Esophagus squamous epithelium (tissue), 5 donors: ENCODE measurements around the gene ZBTB17. TPM values are rescaled to one million over a fixed set of nuclear protein-coding genes. Genes with fewer than 3 reads are reported as not detected.

Source experiments
- DNase-seq: peaks from one replicate; lab custom pipeline; 2025; lab: John Stamatoyannopoulos, UW
- H3K27ac ChIP-seq, 4 donors: fragments of 200-600 bp; sonication (generic); one replicate each; pipeline ENCODE4 v1.5.1; 2016 to 2019; ENCODE audit warnings: mild to moderate bottlenecking in 1 of 4
- H3K27me3 ChIP-seq, 4 donors: fragments of 200-600 bp; sonication (generic); 1 replicate in 3 of 4; 2 replicates in 1 of 4; pipeline versions ENCODE4 v1.5.1 to v1.6.0; 2017 to 2021; ENCODE audit warnings: antibody characterized with exemption in 1 of 4
- H3K36me3 ChIP-seq, 3 donors: fragments of 200-600 bp; sonication (generic); one replicate each; pipeline ENCODE4 v1.5.1; 2016 to 2019
- H3K4me1 ChIP-seq, 3 donors: fragments of 200-600 bp; sonication (generic); one replicate each; pipeline ENCODE4 v1.5.1; 2017 to 2019
- H3K4me3 ChIP-seq, 4 donors: fragments of 200-600 bp; sonication (generic); 1 replicate in 3 of 4; 2 replicates in 1 of 4; pipeline ENCODE4 v1.5.1; 2016 to 2019; ENCODE audit warnings: mild to moderate bottlenecking in 2 of 4, moderate library complexity in 1 of 4
- H3K9me3 ChIP-seq, 3 donors: fragments of 200-600 bp; sonication (generic); one replicate each; pipeline ENCODE4 v1.5.1; 2016 to 2019
- CTCF ChIP-seq, 6 experiments: fragments of 450-650 bp in 4 of 6; fragments of 200-600 bp in 2 of 6; sonication (generic) in 2 of 6; IDR thresholded peaks; one replicate each; pipeline ENCODE4 v1.5.1; 2016 to 2019; ENCODE audit warnings: antibody characterized with exemption in 6 of 6, mild to moderate bottlenecking in 4 of 6, moderate library complexity in 4 of 6
- POLR2A ChIP-seq, 4 donors: fragments of 450-650 bp; IDR thresholded peaks; one replicate each; pipeline ENCODE4 v1.6.1; 2017; ENCODE audit warnings: antibody characterized with exemption in 4 of 4, mild to moderate bottlenecking in 4 of 4, moderate library complexity in 3 of 4
- WGBS, 2 donors: methylation state at CpG; one replicate each; pipeline ENCODE4 v1.1.5; 2018; 5-methylcytosine and 5-hydroxymethylcytosine counted together
- intact Hi-C: fragments of 100-400 bp; cut with DNase I; formaldehyde crosslinking; loops from one replicate; pipeline ENCODE4 v1.15.0; 2022
- total RNA-seq, 4 donors: library from RNA; depleted of rRNA; stranded (reverse); fragments of >200 nt; gene quantifications; one replicate each; pipeline ENCODE4 v1.1.0, GENCODE V29; 2016
- donor health status: DM: yes; HTN: yes; CAD: no.

Gene ZBTB17
- total RNA-seq, 4 donors from 2014 or later: 19.1 to 33.1 (median 26.8) TPM

- DNase-seq: no peak
- peak in 2 of 4 donors; percentile 40 to 45 for TF ChIP-seq POLR2A (IDR thresholded peaks at IDR 0.05)
- TF ChIP-seq CTCF (IDR thresholded peaks at IDR 0.05): no peak
- H3K9me3 ChIP-seq: no peaks in the 10 kb centered on the region
- H3K27me3 ChIP-seq: peaks cover 0 to 7% (median 0%) of the 10 kb centered on the region in 4 donors
- H3K36me3 ChIP-seq: no peaks in the 10 kb centered on the region
- peaks cover 24 to 78% (median 37%) of the 10 kb centered on the region in 3 donors for H3K4me1 ChIP-seq
- WGBS, 2 donors: 54 to 55% methylated on average over 17 to 21 of the region's 37 CpGs
- intact Hi-C loops: no loop called here
- H3K27ac ChIP-seq: peak within 1 kb of the TSS; percentile 67 to 91 (median 84)
- peak within 1 kb of the TSS; percentile 4 to 60 (median 34) for H3K4me3 ChIP-seq
Measured at GRCh38 chr1:16017461-16018303, 41.8 kb upstream of the ZBTB17 start, which contains the start of gene HSPB7. HSPB7 (minus strand) TSS chr1:16018043; CDS start chr1:16017963, 80 bp downstream.

GRCh38 chr1:16017076-16017460 is 41.2 kb upstream of the ZBTB17 start:
- intact Hi-C loops: no loop called here

GRCh38 chr1:16015960-16016901 is 40.3 kb upstream of the ZBTB17 start:
- H3K27ac ChIP-seq: peak overlapping the region; percentile 67 to 91 (median 84)
- intact Hi-C loops: no loop called here
- H3K4me1 ChIP-seq: peaks cover 28 to 84% (median 43%) of the 10 kb centered on the region in 3 donors
- WGBS, 2 donors: 45 to 73% methylated on average over 5 to 10 of the region's 23 CpGs
- no peaks in the 10 kb centered on the region for H3K9me3 ChIP-seq
- no peak for DNase-seq
- H3K36me3 ChIP-seq: no peaks in the 10 kb centered on the region
- TF ChIP-seq POLR2A (IDR thresholded peaks at IDR 0.05) (no peak), CTCF (IDR thresholded peaks at IDR 0.05) (no peak)
- no peaks in the 10 kb centered on the region for H3K27me3 ChIP-seq
- H3K4me3 ChIP-seq: peak overlapping the region in 3 of 4 donors; percentile 31 to 60 (median 37)

More at GRCh38 chr1:16017076-16017460, 41.2 kb upstream of the ZBTB17 start:
- Histone ChIP-seq H3K27ac (peak overlapping the region; percentile 67 to 91 (median 84)), H3K4me3 (peak overlapping the region; percentile 4 to 60 (median 34)), H3K27me3 (peaks cover 0 to 6% (median 0%) of the 10 kb centered on the region in 4 donors), H3K36me3 (no peaks in the 10 kb centered on the region), H3K9me3 (no peaks in the 10 kb centered on the region), H3K4me1 (peaks cover 28 to 84% (median 43%) of the 10 kb centered on the region in 3 donors)
- WGBS, 2 donors: 86 to 100% methylated on average over 1 to 9 of the region's 10 CpGs
- no peak for TF ChIP-seq CTCF (IDR thresholded peaks at IDR 0.05)
- no peak for TF ChIP-seq POLR2A (IDR thresholded peaks at IDR 0.05)
- no peak for DNase-seq

- H3K4me1 ChIP-seq: peaks cover 28 to 84% (median 43%) of the 10 kb centered on the region in 3 donors
- peak overlapping the region; percentile 67 to 91 (median 84) for H3K27ac ChIP-seq
- intact Hi-C loops: no loop called here
- H3K27me3 ChIP-seq: no peaks in the 10 kb centered on the region
- H3K4me3 ChIP-seq: peak overlapping the region in 1 of 4 donors; percentile 60
- no peaks in the 10 kb centered on the region for H3K9me3 ChIP-seq
- DNase-seq: no peak
- no peak for TF ChIP-seq POLR2A (IDR thresholded peaks at IDR 0.05)
- TF ChIP-seq CTCF (IDR thresholded peaks at IDR 0.05): no peak
- WGBS, 2 donors: 97 to 100% methylated on average over 3 to 5 of the region's 25 CpGs
- no peaks in the 10 kb centered on the region for H3K36me3 ChIP-seq
Measured at GRCh38 chr1:16015491-16015890, 39.6 kb upstream of the ZBTB17 start.
